HG03097 (cell line): ENCODE results near the gene NTN1.

ENCODE experiments used
- ATAC-seq: cut with Tn5 transposase; IDR thresholded peaks from one replicate; pipeline ENCODE4 v1.9.1; 2021; ENCODE audit not compliant: unreplicated experiment, low FRiP score

The NTN1 gene

DNA sequence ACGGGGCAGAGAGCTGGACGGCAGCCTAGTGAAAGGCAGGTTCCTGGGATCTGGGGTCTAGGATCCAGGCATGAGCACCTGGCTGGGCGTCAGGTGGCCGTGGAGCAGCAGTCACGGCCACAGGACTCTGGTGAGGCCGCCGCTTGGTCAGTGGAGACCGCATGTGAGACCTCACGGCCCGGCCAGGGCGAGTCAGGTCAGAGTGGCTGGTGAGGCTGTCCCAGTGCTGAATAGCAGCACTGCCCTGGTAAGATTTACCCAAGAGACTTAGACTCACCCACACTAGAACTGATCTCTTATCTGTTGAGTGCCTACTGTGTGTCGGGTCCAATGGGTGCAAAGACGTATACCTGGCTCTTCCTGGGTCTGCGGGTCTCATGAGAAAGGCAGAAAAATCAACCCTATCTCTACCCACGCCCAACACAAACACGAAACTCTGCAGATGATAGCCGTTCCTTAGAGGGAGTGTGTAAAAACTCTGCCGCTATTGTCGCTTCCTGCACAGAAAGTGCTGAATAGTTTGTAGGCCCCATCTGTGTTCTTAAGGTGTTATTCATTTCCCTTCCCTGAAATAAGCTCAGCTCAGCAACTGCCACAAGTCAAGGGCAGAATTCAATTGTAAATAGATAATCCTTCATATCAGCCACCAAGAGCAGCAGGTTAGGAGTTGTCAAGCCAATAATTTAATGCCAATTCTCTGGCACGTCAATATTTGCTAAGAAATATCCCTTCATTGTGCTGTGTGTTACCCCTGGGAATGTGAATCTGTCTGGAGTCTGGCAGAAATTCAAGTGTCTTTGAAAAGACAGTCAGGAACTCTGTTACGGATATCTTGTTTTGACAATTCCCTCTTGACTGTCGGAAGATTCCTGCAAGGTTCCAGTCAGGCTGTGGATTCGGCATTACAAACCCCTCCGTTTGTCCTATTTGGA lies 240.0 kb downstream of the NTN1 start:
- no peak for ATAC-seq

DNA sequence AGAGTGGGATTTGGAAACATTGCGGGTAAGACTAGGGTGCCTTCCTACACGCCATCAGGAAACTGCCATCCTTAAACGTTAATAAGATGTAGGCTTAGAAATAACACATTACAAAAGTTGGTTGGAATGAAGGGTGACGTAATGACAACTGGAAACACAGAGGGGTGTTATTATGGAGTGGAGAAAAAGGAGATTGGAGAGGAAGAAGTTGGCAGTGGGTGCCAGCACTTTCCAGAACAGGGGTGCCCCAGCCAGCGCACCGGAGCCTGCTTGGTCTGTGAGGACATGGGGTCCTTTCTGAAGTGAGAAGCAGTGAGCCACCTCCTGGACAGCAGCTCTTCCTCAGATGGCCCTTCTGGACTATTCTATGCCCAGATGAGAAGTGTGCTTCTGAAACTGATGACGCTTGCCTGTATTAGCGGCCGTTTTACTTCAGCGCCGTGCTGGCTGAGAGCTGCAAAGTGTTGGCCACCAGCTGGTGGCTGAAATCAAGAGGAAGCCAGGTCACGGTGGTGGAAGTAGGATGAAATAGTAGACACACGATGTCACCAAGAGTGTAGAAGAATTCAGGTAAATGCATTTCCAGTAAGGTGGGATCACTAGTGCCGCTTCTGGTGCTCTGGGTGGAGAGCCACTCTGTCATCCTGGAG lies 244.8 kb downstream of the NTN1 start:
- ATAC-seq: no peak

DNA sequence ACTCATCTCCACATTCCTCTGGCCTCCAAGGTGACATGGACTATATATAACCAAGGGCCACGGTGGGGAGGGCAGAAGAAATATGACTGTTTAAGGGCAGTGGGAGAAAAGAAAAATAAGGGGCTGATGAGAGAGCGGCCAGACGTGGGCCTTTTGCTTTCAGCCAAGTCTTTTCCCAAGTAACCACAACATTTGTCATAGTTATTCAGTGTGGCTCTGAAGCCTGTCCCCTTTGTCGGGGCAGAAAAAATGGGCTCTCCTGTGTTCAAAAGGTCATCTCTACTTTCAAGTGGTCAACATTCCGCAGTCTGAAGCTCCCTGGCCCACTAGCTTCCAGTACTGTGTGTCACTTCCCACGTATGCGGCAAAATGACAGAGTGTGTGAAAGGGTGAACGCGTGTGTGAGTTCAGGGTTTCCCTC lies 245.4 kb downstream of the NTN1 start:
- no peak for ATAC-seq

DNA sequence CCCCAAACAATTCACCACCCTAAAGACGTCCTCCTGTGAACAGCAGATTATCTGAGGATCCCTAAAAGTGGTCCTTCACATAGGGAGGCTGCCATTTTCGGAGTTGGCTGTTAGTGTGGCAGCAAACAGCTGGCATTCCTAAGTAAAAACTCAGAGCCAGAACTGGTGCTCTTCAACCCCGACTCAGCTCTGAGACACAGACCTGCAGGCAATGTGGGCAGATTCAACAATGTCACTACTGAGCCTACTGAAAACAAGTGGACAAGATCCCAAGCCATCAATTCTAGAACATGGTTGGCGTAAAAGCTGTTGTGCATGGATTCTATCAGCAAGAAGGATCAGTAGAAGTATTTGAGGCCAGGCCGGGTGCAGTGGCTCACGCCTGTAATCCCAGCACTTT lies 247.2 kb downstream of the NTN1 start:
- no peak for ATAC-seq

DNA sequence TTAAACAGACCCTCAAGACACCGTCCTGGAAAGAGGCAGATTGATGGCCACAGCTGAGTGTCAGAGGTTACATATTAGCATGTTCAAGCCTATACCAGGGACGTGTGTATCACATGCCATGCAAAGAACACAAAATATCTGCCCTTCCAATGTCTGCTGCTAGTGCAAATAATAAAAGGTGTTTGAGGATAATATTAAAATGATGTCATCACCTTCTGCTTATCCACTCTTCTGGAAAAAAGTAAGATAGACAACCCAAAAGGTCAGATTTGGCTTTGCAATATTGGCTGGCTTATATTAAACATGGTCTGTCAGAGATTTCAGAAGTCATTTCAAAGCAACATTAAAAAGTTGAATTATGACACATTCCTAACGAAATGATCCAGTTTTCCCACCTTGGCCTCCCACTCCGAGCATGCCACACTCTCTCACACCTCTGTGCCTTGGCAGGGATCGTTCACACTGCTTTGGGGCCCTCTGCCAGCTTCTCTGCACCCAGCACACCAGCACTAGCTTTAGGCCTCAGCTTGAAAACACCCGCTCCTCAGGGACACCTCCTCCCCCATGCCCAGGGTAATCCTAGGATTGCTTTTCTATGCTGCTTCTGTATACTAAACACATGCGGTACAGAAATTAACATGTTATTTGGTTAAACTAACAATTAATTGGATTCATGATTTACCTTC lies 248.2 kb downstream of the NTN1 start:
- no peak for ATAC-seq

DNA sequence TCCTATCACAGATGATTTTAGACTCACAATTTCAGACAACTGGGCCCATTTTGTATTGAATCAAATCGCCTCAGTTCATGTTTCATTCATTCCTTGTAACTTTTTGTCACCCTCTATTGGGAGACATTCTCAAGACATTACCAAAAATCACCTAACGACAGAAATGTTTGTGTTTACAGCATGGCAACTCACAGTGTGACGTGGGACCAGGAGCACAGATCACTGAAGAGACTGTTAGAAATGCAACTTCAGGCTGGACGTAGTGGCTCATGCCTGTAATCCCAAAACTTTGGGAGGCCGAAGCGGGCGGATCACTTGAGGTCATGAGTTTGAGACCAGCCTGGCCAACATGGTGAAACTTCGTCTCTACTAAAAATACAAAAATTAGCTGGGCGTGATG lies 249.6 kb downstream of the NTN1 start:
- no peak for ATAC-seq

DNA sequence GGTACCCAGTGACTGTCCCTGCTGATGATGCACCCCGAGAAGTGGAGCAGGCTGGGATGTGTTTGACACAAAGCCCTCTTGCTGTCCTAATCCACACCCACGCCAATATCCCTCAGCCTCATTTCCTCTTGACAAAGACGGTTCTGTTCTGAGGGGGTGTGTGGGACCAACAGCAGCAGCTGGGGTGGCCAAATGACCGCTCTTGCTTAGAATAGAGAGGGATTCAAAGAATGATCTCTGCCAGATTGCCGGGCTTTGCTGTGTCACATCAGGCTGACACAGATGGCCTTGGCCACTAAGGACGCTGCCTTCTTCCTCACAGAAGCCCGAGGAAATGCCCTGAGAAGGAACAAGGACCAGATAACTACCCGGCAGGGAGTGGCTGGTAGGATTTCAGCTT lies 250.7 kb downstream of the NTN1 start:
- ATAC-seq: no peak

DNA sequence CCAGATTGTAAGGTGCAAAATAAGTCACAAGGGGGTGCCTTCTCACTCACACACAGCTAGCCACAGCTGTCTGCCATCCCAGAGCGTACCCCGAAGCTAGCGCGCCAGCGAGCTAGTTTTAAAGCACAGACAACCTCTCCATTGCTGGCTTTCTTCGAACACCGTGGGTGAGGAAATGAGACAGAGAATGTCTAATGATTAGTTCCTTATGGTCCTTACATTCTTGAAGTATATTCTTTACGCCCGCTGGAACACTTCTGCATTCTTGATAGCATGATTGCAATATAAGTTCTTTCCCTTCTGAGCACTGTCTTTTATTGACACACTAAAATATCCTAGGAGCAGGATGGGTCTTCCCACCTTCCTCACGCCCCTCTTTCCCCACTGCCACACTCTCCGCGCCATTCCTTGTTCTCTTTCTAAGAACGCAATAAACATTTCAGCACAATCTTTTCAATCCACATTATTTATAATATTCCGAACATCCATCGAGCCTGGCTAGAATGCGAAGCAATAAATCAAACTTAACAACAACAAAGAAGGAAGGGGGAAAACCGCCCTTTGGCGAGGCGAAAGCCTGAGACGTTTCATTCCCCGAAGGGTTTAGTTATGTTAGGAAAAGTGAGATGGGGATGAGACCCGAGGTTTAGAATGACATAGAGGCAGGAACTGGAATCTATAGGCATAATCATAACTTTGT lies 251.3 kb downstream of the NTN1 start:
- no peak for ATAC-seq

DNA sequence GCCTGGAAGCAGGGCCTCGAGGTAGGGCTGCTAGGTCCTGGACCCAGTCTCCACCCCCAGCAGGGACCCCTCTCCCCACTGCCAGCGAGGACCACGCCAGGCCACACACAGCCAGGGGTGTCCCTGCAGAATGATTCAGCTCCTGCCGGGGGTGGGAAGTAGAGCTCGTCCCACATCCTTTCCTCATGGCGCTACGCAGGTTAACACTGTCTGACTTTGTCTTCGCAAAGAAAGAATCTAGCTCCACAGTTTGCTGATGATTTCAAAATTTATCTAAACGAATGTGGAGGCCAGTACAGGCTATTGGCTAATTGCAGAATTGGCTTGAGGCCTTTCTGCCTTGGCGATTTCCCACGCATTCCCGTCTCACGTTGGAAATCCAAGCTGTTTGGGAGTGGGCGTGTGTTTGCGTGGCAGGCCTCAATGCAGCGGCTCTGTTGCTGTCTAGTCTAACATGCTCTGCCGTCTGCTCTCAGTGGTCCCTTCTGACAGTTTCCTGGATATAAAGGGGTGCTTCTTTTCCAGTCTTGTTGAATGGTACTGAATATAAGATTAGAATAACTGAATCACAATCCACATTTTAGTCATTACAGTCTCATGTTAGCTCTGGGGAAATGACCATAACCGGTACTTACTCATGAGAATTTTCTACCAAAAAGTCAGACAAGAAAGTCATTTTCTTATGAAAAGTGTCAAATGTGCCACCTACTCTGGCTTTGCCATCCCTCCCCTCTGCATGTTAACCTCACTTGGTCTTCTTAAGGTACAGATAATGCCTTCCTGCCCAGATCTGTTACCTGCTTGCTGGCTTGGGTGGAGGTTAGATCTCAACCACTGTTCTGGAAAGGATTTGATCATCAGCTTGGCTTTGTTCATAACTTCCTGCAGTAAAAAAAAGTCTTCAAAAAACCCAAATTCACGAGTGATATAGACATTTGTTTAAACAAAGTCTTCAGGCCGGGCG lies 252.4 kb downstream of the NTN1 start:
- ATAC-seq: no peak

DNA sequence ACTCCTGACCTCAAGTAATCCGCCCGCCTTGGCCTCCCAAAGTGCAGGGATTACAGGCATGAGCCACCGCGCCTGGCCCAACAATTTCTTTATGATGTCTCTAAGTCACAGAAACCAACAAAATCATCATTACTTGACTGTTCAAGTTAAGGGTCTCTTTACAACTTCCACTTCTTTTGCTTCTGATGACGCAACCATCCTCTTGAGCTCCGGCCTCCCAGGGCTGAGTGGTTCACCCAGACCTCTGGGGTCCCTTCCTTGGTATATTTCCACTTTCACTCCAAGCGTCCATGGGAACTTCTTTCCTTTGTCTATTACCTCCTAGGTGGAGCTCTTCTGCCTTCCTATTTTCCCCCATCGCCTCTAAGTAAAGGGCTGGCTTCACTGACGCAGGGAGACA lies 253.7 kb downstream of the NTN1 start:
- ATAC-seq: no peak

DNA sequence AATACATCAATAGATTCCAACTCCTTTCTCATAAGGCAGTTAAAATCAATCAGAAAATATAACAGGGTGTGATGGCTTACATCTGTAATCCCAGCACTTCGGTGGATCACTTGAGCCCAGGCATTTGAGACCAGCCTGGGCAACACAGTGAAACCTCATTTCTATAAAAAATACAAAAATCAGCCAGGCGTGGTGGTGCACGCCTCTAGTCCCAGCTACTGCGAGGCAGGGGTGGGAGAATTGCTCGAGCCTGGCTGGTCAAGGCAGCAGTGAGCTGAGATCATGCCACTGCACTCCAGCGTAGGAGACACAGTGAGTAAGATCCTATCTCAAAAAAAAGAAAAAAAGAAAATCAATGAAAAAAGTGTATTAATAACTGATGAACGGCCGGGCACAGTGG lies 258.6 kb downstream of the NTN1 start:
- no peak for ATAC-seq

DNA sequence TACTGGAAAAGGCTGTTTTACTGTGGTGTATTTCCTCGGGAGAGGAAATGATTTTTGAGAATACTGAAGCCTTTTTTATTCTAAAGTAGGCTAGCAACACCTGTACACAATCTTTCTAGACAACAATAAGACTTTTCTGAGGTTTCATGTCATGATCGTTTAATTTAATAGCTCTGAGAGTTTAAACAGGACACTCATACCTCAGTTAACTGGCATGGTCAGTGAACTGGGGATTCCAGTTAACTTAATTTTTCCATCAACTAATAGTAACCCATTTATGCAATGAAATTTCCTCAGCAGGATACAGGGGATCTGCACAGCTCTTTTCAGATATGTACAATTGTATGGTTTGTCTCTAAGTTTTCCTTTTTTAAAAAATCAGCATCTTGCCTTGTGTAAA lies 262.6 kb downstream of the NTN1 start:
- ATAC-seq: no peak

DNA sequence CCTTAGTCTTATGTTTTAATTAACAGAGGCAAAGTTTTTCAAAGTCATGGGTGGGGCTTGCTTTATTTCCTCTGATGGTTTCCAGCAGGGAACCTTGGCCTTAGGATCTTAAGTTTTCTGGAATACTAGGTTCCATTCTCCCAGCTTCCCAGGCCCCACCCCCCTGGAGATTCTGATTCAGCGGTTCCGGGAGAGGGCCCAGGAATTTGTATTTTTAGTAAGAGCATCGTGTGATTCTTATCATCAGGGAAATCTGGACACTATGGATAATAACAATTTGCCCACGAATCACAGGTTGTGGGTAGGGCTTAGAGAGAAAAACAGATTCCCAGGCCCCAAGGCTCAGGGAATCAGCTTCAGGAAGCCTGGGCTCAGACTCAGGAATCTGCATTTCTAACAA lies 263.6 kb downstream of the NTN1 start:
- ATAC-seq: no peak

DNA sequence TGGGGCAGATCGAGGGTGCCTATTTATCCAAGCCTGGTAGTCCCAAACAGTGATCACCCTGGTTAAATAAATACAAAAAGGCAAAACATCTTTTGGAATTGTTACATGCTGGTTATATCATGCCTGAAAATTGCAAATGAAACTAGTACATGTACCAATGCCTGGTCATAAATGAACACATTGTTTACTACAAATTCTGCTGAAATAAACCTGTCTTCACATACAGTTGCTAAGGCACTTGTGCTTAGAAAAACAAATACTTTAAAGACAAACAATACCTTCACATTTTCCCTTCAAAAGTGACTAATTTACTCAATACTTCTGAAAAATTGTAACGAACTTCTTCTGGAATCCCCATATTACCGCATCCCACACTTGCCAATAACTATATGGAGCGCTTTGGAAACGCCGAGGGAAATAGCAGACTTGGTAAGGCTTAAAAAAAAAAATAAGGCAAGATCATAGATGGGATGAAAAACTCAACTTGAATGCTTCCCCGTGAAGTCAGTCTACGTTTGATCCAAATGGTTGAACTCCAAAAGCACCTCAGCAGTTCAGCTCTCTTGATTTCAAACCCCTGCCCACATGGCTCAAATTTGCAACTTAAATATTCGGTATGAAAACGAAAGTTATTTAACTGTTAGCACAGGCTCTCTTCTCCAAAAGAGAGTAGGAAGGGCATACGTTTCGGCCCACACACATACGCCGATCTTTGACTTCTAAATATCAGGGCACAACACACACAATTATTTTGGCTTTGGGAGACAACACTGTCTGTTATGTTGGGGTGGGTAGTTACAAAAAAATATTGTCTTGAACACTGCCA lies 264.5 kb downstream of the NTN1 start:
- no peak for ATAC-seq

DNA sequence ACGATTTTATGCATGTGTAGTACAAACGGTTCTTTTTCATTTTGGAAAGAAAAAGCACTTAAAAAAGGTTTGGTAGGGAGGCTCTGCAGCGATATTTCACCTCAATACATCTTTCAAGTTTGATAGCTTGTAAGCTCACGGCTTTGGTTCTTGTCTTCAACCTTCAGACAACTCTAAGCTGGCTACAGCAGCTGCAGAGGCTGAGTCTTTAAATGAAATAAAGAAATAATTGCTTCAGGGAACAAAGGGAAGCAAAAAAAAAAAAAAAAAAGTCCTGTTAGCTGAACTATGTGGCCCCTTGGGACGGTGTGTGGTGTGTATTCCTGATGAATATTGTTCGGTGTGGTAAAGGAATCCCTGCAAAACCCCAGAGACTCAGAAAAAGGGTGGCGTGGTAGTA lies 265.1 kb downstream of the NTN1 start:
- no peak for ATAC-seq

DNA sequence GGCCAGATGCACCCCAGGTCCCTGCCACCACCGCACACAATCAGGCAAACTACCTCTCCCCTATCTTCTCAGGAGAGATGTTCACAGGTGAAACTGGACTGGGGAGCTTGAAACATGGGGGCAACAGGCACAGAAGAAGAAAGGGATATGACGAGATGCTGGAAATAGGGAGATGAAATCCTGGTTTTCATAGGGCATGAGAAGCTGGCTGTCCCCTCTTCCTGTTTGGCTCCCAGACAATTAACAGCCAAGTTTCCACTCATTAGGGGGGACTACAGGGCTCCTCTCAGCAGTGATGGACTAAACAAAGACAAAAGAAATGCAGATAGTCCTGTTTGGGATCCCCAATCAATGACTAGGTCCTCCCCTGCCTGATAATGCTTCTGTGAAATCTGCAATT lies 266.0 kb downstream of the NTN1 start:
- ATAC-seq: no peak

DNA sequence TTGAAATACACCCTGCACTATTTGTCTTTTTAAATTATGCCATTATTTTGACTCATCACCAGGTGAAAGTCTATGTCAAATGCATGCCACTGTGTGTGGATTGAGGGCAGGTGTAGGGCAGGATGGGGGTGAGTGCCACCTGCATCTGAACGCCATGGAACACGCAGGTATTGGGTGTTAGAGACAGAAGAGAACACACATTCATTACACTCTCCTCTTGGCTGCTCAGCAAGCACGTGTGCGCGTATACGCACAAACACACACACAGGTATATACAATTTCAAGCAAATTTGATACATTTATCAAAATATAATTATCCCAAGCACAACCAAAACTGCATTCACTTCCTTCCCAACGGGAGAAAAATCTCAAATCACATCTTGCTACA lies 268.9 kb downstream of the NTN1 start:
- ATAC-seq: no peak

DNA sequence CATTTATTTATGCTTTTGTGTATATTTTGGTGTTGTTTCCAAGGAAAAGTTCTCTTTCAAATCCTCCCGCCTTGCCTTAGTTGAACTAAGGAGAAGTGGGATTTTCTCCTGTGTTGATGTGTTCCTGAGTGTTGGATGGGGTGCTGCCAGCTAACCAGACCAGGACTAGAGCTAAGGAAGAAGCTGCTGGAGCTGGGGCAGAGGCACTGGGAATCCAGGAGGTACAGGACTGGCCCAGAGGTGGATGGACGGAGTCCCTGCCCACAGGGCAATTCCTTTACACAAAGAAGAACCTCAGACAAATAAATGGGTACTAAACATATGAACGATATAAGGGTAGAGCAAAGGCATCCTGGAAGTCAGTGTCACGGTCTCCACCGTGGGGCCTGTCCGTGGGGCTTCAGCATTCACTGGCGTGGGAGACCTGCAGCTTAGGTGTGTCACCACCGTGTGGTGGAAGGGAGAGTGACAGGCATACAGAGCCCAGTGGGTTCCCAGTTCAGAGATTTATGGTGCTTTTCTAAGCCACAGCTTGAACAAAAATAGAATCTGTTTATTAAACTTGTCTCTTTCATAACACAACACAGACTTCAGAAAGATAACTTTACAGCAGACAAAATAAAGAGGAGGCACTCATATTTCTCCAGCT lies 270.7 kb downstream of the NTN1 start:
- ATAC-seq: no peak

DNA sequence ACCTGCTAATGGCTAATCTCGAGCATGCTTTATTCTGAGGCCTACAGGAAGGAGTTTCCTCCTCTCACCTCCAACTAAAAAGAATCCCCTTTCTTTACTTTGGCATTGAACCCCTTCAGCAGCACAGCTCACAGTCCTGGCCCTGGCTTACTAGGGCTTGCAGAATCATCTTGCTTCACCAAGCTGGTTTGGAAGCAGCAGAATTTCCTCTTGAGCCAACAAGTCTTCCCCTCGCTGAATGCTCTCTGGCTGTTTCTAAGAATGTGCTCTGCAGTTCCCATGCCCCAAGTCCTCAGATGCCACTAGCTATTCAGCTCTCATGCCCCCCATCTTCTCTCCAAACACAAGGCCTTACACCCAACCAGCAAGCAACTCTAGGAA lies 271.2 kb downstream of the NTN1 start:
- no peak for ATAC-seq
